ENCODE measurements around the gene CYP3A5. TPM values are rescaled to one million over a fixed set of nuclear protein-coding genes. Genes with fewer than 3 reads are reported as not detected.
A peak's percentile ranks its signal among the peaks of the same experiment; 100 is the strongest.

The CYP3A5 gene
- total RNA-seq, 1 donor from 2014 or later, result not detected

DNA sequence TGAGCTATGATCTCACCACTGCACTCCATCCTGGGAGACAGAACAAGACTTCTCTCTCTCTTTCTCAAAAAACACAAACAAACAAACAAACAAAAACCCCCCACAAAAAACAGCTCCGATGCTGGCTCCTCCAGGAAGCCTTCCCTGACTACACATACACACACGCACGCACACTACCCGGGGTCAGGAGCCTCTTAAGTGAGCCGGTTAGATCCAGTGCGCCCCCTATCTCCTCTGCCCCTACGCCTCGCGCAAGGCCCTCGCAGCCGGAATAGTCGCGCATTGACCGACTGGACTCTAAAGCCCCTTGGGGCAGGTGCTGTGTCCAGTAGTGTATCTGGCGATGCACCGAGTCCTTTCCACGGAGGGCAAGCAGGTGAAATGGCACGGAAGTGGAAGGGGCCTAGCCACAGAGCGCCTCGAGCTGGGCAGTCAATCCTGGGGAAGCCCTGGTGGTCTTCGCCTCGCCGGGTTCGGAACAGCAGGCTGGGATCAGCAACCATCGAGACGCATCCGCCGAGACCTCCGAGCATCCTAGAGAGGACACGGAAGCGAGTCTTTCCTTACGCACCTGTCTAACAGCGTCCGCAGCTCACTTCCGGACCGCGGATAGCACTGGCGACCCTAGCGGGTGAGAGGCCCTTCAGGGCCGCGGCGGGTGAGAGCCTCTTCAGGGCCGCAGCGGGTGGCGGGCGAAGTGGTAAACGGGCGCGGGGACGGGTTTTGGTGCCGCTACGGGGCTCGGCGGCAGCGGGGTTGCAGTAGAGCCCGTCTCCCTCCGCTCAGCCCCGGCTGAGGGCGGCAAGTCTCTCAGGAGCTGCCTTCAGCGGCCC is 63.2 kb downstream of the CYP3A5 start, which contains the start of gene ZSCAN25:
Gene ZSCAN25, plus strand, starts transcription at position 588 of the 833 bp plus-strand sequence. CDS start 2,661 bp downstream, outside the sequence.
- DNase-seq (ENCODE audit: low read depth in 2 of 2), result peak; percentile 94 to 96

DNA sequence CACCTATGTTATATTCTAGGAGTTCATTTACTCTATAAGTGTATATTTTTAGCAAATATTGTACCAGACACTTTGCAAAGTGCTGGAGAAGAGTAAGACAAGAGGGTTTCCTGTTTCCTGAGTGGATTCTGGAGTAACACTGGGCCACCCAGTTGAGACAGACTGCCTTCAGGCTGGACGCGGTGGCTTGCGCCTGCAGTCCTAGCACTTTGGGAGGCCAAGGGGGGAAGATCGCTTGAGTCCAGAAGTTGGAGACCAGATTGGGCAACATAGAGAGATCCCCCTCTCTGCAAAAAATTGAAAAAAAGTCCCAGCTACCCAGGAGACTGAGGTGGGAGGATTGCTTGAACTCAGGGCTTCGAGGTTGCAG is 63.8 kb downstream of the CYP3A5 start:
- no peak for DNase-seq (ENCODE audit: low read depth in 2 of 2)

DNA sequence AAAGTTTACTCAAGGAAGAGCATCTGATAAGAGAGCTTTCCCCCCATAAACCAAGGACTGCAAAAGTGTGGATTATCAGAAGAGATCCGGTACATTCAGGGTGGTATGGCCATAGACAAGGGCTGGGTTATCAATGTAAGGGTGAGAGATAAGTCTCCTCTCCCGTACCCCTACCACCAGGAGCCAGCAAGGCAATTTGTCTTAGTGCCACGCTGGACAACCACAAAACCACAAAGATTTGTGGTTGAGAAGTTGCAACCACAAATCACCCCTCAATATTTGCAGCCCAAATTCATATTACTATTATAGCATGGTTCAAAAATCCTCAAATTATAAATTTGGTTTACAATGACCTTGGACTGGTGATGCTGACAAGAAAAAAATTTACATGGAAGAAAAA is 65.3 kb downstream of the CYP3A5 start:
- DNase-seq (ENCODE audit: low read depth in 2 of 2), result no peak

DNA sequence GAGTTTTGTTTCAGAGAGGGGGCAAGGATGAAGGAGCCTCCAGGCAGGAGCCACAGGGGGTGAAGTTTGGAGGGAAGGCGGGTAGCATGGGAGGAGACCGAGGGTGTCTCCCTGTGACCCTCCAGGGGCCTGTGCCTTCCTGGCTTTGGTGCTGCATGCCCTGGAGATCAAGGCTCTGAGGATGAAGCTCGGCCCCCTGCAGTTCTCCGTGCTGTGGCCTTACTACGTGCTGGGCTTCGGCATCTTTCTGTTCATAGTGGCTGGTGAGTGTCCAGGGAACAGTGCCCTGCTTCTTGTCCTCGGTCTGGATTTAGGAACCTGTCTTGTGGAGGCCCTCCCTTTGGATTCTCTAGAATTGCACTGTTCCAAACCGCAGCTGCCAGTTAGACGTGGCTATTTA is 72.2 kb downstream of the CYP3A5 start:
- no peak for DNase-seq (ENCODE audit: low read depth in 2 of 2)

DNA sequence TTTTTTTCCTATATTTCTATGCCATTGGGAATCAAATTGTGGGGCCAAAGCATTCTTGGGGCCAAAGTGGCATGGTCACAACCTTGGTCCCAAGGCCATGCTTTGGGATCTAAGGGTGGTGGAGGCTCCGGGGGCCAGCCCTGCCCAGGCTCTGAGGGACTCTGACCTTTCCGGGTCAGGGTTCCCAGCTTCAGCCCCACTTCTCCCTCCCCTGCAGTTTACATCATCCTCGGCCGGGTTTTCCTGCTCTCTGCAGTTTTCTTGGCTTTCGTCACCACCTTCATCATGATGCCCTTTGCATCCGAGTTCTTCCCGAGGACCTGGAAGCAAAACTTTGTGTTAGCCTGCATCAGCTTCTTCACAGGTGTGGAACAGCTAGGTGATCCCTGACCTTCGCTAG is 73.3 kb downstream of the CYP3A5 start:
- no peak for DNase-seq (ENCODE audit: low read depth in 2 of 2)

DNA sequence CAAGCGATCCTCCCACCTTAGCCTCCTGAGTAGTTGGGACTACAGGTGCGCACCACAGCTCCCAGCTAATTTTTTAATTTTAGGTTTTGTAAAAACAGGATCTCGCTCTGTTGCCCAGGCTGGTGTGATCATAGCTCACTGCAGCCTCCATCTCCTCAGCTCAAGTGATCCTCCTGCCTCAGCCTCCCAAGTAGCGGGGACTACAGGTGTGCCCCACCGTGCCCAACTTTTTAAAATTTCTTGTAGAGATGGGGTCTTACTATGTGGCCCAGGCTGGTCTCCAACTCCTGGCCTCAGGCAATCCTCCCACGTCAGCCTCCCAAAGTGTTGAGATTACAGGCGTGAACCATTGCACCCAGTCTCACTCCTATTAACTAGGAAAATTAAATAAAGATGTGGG is 74.3 kb downstream of the CYP3A5 start:
- DNase-seq (ENCODE audit: low read depth in 2 of 2), result no peak

DNA sequence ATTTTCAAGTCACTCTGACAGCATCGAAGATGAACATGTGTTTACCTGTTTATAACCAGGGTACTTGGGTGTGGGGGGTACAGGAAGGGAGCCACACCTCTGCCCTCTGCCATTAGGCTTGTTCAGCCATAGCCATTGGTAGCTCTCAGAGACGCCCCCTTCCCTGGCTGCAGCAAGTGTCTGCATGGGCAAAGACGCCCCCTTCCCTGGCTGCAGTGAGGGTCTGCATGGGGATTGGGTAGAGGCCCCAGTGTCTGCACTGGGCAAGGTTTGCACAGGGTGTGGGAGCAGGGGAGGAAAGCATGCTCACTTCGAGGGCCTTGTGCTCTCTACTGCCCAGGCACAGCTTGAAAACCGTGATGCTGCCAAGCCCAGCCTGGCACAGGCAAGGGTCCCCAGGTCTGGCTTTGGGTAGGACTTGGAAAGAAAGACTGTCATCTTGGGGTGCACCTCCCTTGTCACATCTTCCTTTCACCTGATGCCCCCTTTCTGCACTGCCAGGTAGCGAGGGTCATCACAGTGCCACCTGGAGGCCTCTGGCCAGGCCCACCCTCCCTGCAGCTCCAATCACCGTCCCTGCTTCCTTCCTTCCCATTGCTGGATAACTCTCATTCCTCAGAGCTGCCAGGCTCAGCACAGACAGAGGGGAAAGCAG is 78.0 kb downstream of the CYP3A5 start:
- no peak for DNase-seq (ENCODE audit: low read depth in 2 of 2)

DNA sequence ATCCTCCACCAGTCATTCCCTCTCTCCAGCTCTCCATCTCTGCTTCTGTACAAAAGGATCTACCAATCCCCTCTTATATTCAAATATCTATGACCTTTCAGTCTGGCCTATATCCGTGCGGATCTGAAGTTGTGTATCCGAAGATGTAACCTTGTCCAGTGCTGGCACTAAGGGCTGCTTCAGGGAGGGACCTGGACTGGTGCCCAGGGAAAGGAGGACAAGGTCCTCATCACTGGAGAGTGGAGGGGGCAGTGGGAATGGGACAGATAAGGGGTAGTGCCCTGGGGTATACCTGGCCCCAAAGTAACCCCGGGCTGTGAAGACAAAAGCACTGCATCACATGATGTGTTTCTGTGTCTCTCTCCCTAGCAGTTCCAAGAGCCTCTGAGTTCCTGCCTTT is 80.0 kb downstream of the CYP3A5 start:
- no peak for DNase-seq (ENCODE audit: low read depth in 2 of 2)

Other genes starting within 250 kb of the CYP3A5 start
- 3.1 and 4.2 TPM in 2 replicates for gene PTCD1, start 241.2 kb downstream of the CYP3A5 start, total RNA-seq
- 16.3 and 17.4 TPM in 2 replicates for gene CPSF4, start 241.1 kb downstream of the CYP3A5 start, total RNA-seq
- gene ATP5MF, start 213.8 kb downstream of the CYP3A5 start, total RNA-seq, result 359 and 414 TPM in 2 replicates
- 2.4 and 3.6 TPM in 2 replicates for gene ZNF789, start 207.1 kb downstream of the CYP3A5 start, total RNA-seq
- gene ZNF394, start 179.7 kb downstream of the CYP3A5 start, total RNA-seq, result 17.2 and 25.8 TPM in 2 replicates
- gene ZKSCAN5, start 175.3 kb downstream of the CYP3A5 start, total RNA-seq, result 6.1 and 7.5 TPM in 2 replicates
- 3.3 and 3.8 TPM in 2 replicates for gene FAM200A, start 127.9 kb downstream of the CYP3A5 start, total RNA-seq
- 4.6 and 9.5 TPM in 2 replicates for gene ZNF655, start 121.4 kb downstream of the CYP3A5 start, total RNA-seq
- gene TMEM225B, start 81.7 kb downstream of the CYP3A5 start, total RNA-seq, result 0.22 TPM in 1 of 2 replicates, not detected in the other
- gene ZSCAN25, start 63.0 kb downstream of the CYP3A5 start, total RNA-seq, result 7.4 and 12.1 TPM in 2 replicates
- gene CYP3A7, start 55.2 kb upstream of the CYP3A5 start, total RNA-seq, result not detected in 2 replicates
- gene CYP3A4, start 104.2 kb upstream of the CYP3A5 start, total RNA-seq, result not detected in 2 replicates
- not detected in 2 replicates for gene CYP3A43, start 148.0 kb upstream of the CYP3A5 start, total RNA-seq
- 0.22 TPM in 1 of 2 replicates, not detected in the other for gene OR2AE1, start 197.0 kb upstream of the CYP3A5 start, total RNA-seq
- 14.4 and 17.5 TPM in 2 replicates for gene TRIM4, start 239.5 kb upstream of the CYP3A5 start, total RNA-seq
- gene GJC3, start 249.6 kb upstream of the CYP3A5 start, total RNA-seq, result 0.65 and 1.2 TPM in 2 replicates